Subcutaneous abdominal adipose tissue (tissue), 5 donors: Measurements from ENCODE around the gene UNC13A.

Source experiments
- H3K27ac ChIP-seq: one replicate; pipeline ENCODE4 v1.7.0; 2013; ENCODE audit warnings: low read depth, mild to moderate bottlenecking, inconsistent platforms, low read length, moderate library complexity
- H3K27me3 ChIP-seq, 5 donors: one replicate each; pipeline ENCODE4 v1.7.0; 2013; ENCODE audit warnings: low read length in 5 of 5, inconsistent platforms in 1 of 5; ENCODE audit not compliant: control insufficient read depth in 5 of 5, insufficient read depth in 4 of 5
- H3K36me3 ChIP-seq, 5 donors: one replicate each; pipeline ENCODE4 v1.7.0; 2013; ENCODE audit warnings: low read length in 5 of 5; ENCODE audit not compliant: control insufficient read depth in 5 of 5, insufficient read depth in 5 of 5
- H3K4me1 ChIP-seq, 5 donors: one replicate each; pipeline ENCODE4 v1.7.0; 2013; ENCODE audit warnings: low read length in 5 of 5, mild to moderate bottlenecking in 3 of 5, moderate library complexity in 1 of 5; ENCODE audit not compliant: control insufficient read depth in 5 of 5, insufficient read depth in 5 of 5
- H3K4me3 ChIP-seq, 5 donors: one replicate each; pipeline ENCODE4 v1.7.0; 2013; ENCODE audit warnings: low read length in 5 of 5, low read depth in 1 of 5
- H3K9ac ChIP-seq, 5 donors: one replicate each; pipeline ENCODE4 v1.7.0; 2013; ENCODE audit warnings: low read length in 5 of 5, mild to moderate bottlenecking in 4 of 5, moderate library complexity in 3 of 5
- H3K9me3 ChIP-seq, 5 donors: one replicate each; pipeline ENCODE4 v1.7.0; 2013; ENCODE audit warnings: low read length in 5 of 5; ENCODE audit not compliant: control insufficient read depth in 5 of 5
- donor health status: healthy.
- donor health status: healthy.
- donor health status: healthy.
- donor health status: healthy.
- donor health status: healthy.

Gene UNC13A

GRCh38 chr19:17676295-17676694, 11.9 kb downstream of the UNC13A start:
- H3K27ac ChIP-seq: no peak overlapping the region

GRCh38 chr19:17673937-17674799, 14.0 kb downstream of the UNC13A start:
- H3K27me3 ChIP-seq: peaks cover 0 to 10% (median 3%) of the 10 kb centered on the region in 5 donors
- H3K4me3 ChIP-seq: no peak overlapping the region
- no peak overlapping the region for H3K9ac ChIP-seq
- peaks cover 0 to 4% (median 0%) of the 10 kb centered on the region in 5 donors for H3K9me3 ChIP-seq
- no peaks in the 10 kb centered on the region for H3K36me3 ChIP-seq
- H3K27ac ChIP-seq: no peak overlapping the region
- no peaks in the 10 kb centered on the region for H3K4me1 ChIP-seq

More at GRCh38 chr19:17676295-17676694, 11.9 kb downstream of the UNC13A start:
- Histone ChIP-seq H3K27me3 (peaks cover 3 to 22% (median 13%) of the 10 kb centered on the region in 5 donors), H3K9ac (no peak overlapping the region), H3K36me3 (no peaks in the 10 kb centered on the region), H3K9me3 (peaks cover 0 to 4% (median 0%) of the 10 kb centered on the region in 5 donors), H3K4me1 (peaks cover 0 to 18% (median 11%) of the 10 kb centered on the region in 5 donors), H3K4me3 (no peak overlapping the region)

GRCh38 chr19:17671906-17672305, 16.2 kb downstream of the UNC13A start:
- H3K27me3 ChIP-seq: peaks cover 0 to 10% (median under 1%) of the 10 kb centered on the region in 5 donors
- H3K9ac ChIP-seq: no peak overlapping the region
- no peaks in the 10 kb centered on the region for H3K4me1 ChIP-seq
- H3K27ac ChIP-seq: no peak overlapping the region
- no peak overlapping the region for H3K4me3 ChIP-seq
- H3K9me3 ChIP-seq: peaks cover 0 to 4% (median 0%) of the 10 kb centered on the region in 5 donors
- no peaks in the 10 kb centered on the region for H3K36me3 ChIP-seq

GRCh38 chr19:17669419-17669818, 18.7 kb downstream of the UNC13A start:
- H3K4me1 ChIP-seq: no peaks in the 10 kb centered on the region
- no peak overlapping the region for H3K9ac ChIP-seq
- peaks cover 0 to 5% (median 2%) of the 10 kb centered on the region in 5 donors for H3K27me3 ChIP-seq
- H3K9me3 ChIP-seq: peaks cover 0 to 15% (median 11%) of the 10 kb centered on the region in 5 donors
- no peaks in the 10 kb centered on the region for H3K36me3 ChIP-seq
- no peak overlapping the region for H3K27ac ChIP-seq
- H3K4me3 ChIP-seq: no peak overlapping the region

GRCh38 chr19:17665058-17665457, 23.1 kb downstream of the UNC13A start:
- no peak overlapping the region for H3K27ac ChIP-seq
- peaks cover 0 to 6% (median 2%) of the 10 kb centered on the region in 5 donors for H3K27me3 ChIP-seq
- no peaks in the 10 kb centered on the region for H3K36me3 ChIP-seq
- no peak overlapping the region for H3K4me3 ChIP-seq
- H3K4me1 ChIP-seq: no peaks in the 10 kb centered on the region
- H3K9me3 ChIP-seq: peaks cover 0 to 15% (median 11%) of the 10 kb centered on the region in 5 donors
- no peak overlapping the region for H3K9ac ChIP-seq

GRCh38 chr19:17659996-17660395, 28.2 kb downstream of the UNC13A start:
- no peak overlapping the region for H3K9ac ChIP-seq
- peaks cover 0 to 9% (median 3%) of the 10 kb centered on the region in 5 donors for H3K27me3 ChIP-seq
- H3K4me1 ChIP-seq: peaks cover 0 to 3% (median 0%) of the 10 kb centered on the region in 5 donors
- H3K36me3 ChIP-seq: no peaks in the 10 kb centered on the region
- H3K9me3 ChIP-seq: peaks cover 0 to 6% (median 5%) of the 10 kb centered on the region in 5 donors
- H3K27ac ChIP-seq: no peak overlapping the region
- no peak overlapping the region for H3K4me3 ChIP-seq

- H3K4me3 ChIP-seq: no peak overlapping the region
- H3K9ac ChIP-seq: no peak overlapping the region
- H3K4me1 ChIP-seq: peaks cover 0 to 3% (median 0%) of the 10 kb centered on the region in 5 donors
- H3K27ac ChIP-seq: no peak overlapping the region
- no peaks in the 10 kb centered on the region for H3K36me3 ChIP-seq
- peaks cover 0 to 5% (median 3%) of the 10 kb centered on the region in 5 donors for H3K9me3 ChIP-seq
- peaks cover 0 to 10% (median 0%) of the 10 kb centered on the region in 5 donors for H3K27me3 ChIP-seq
These were observed 29.5 kb downstream of the UNC13A start for GRCh38 chr19:17658666-17659065.

GRCh38 chr19:17658240-17658639, 29.9 kb downstream of the UNC13A start:
- Histone ChIP-seq H3K27ac (no peak overlapping the region), H3K4me3 (no peak overlapping the region)

GRCh38 chr19:17656970-17657369, 31.2 kb downstream of the UNC13A start:
- no peak overlapping the region for H3K27ac ChIP-seq
- H3K9ac ChIP-seq: no peak overlapping the region
- H3K27me3 ChIP-seq: peaks cover 0 to 10% (median 0%) of the 10 kb centered on the region in 5 donors
- H3K36me3 ChIP-seq: no peaks in the 10 kb centered on the region
- H3K9me3 ChIP-seq: peaks cover 0 to 5% (median 3%) of the 10 kb centered on the region in 5 donors
- peaks cover 0 to 3% (median 0%) of the 10 kb centered on the region in 5 donors for H3K4me1 ChIP-seq
- H3K4me3 ChIP-seq: no peak overlapping the region

More at GRCh38 chr19:17658240-17658639, 29.9 kb downstream of the UNC13A start:
- peaks cover 0 to 5% (median 3%) of the 10 kb centered on the region in 5 donors for H3K9me3 ChIP-seq
- H3K27me3 ChIP-seq: peaks cover 0 to 10% (median 0%) of the 10 kb centered on the region in 5 donors
- H3K4me1 ChIP-seq: peaks cover 0 to 3% (median 0%) of the 10 kb centered on the region in 5 donors
- H3K36me3 ChIP-seq: no peaks in the 10 kb centered on the region
- H3K9ac ChIP-seq: no peak overlapping the region
